ENCODE data around the gene SPINT2.
"Not testable (repeated sequence)": the region's sequence is repeated elsewhere in the genome, so short reads cannot be mapped to it uniquely, and the experiment has no call there.

SPINT2 gene

GRCh38 chr19:38245826-38246498 is 18.4 kb upstream of the SPINT2 start:
- TF ChIP-seq TAF1 (IDR thresholded peaks at IDR 0.05; ENCODE audit: borderline replicate concordance, low read depth, low read length) (no peak), POLR2AphosphoS5 (IDR thresholded peaks at IDR 0.05; ENCODE audit: low read depth, low read length) (no peak), POLR2A (IDR thresholded peaks at IDR 0.05; ENCODE audit: low read depth, low read length) (no peak)
- DNase-seq (ENCODE audit: insufficient read length) (no peak), FAIRE-seq (no peak)

GRCh38 chr19:38247126-38247525 is 17.2 kb upstream of the SPINT2 start:
- TF ChIP-seq POLR2A (IDR thresholded peaks at IDR 0.05; ENCODE audit: low read depth, low read length) (no peak), POLR2AphosphoS5 (IDR thresholded peaks at IDR 0.05; ENCODE audit: low read depth, low read length) (no peak), TAF1 (IDR thresholded peaks at IDR 0.05; ENCODE audit: borderline replicate concordance, low read depth, low read length) (no peak)
- no peak for FAIRE-seq
- DNase-seq (ENCODE audit: insufficient read length) = no peak

GRCh38 chr19:38247734-38248268 is 16.6 kb upstream of the SPINT2 start:
- DNase-seq (ENCODE audit: insufficient read length) = no peak
- FAIRE-seq = no peak
- no peak for TF ChIP-seq POLR2AphosphoS5 (IDR thresholded peaks at IDR 0.05; ENCODE audit: low read depth, low read length)

GRCh38 chr19:38248421-38248820 is 16.0 kb upstream of the SPINT2 start:
- no peak for FAIRE-seq
- TF ChIP-seq POLR2AphosphoS5 (IDR thresholded peaks at IDR 0.05; ENCODE audit: low read depth, low read length) = no peak
- no peak for TF ChIP-seq TAF1 (IDR thresholded peaks at IDR 0.05; ENCODE audit: borderline replicate concordance, low read depth, low read length)
- no peak for TF ChIP-seq POLR2A (IDR thresholded peaks at IDR 0.05; ENCODE audit: low read depth, low read length)

GRCh38 chr19:38250428-38250820 is 13.9 kb upstream of the SPINT2 start:
- TF ChIP-seq TAF1 (IDR thresholded peaks at IDR 0.05; ENCODE audit: borderline replicate concordance, low read depth, low read length) = no peak
- TF ChIP-seq POLR2A (IDR thresholded peaks at IDR 0.05; ENCODE audit: low read depth, low read length) = no peak
- no peak for TF ChIP-seq POLR2AphosphoS5 (IDR thresholded peaks at IDR 0.05; ENCODE audit: low read depth, low read length)
- no peak for FAIRE-seq
- no peak for DNase-seq (ENCODE audit: insufficient read length)

More at GRCh38 chr19:38248421-38248820, 16.0 kb upstream of the SPINT2 start:
- no peak for DNase-seq (ENCODE audit: insufficient read length)

- no peak for DNase-seq (ENCODE audit: insufficient read length)
- FAIRE-seq = no peak
Observed at GRCh38 chr19:38250821-38251563, 13.4 kb upstream of the SPINT2 start.

GRCh38 chr19:38251564-38252051 is 12.8 kb upstream of the SPINT2 start:
- TF ChIP-seq POLR2A (IDR thresholded peaks at IDR 0.05; ENCODE audit: low read depth, low read length) (no peak), TAF1 (IDR thresholded peaks at IDR 0.05; ENCODE audit: borderline replicate concordance, low read depth, low read length) (no peak), POLR2AphosphoS5 (IDR thresholded peaks at IDR 0.05; ENCODE audit: low read depth, low read length) (no peak)
- no peak for FAIRE-seq
- DNase-seq (ENCODE audit: insufficient read length) = no peak

More at GRCh38 chr19:38250821-38251563, 13.4 kb upstream of the SPINT2 start:
- TF ChIP-seq TAF1 (IDR thresholded peaks at IDR 0.05; ENCODE audit: borderline replicate concordance, low read depth, low read length) = no peak
- no peak for TF ChIP-seq POLR2A (IDR thresholded peaks at IDR 0.05; ENCODE audit: low read depth, low read length)
- no peak for TF ChIP-seq POLR2AphosphoS5 (IDR thresholded peaks at IDR 0.05; ENCODE audit: low read depth, low read length)

- no peak for FAIRE-seq
- no peak for DNase-seq (ENCODE audit: insufficient read length)
- TF ChIP-seq POLR2AphosphoS5 (IDR thresholded peaks at IDR 0.05; ENCODE audit: low read depth, low read length) = no peak
- no peak for TF ChIP-seq POLR2A (IDR thresholded peaks at IDR 0.05; ENCODE audit: low read depth, low read length)
- TF ChIP-seq TAF1 (IDR thresholded peaks at IDR 0.05; ENCODE audit: borderline replicate concordance, low read depth, low read length) = no peak
Observed at GRCh38 chr19:38252385-38252784, 12.0 kb upstream of the SPINT2 start.

- no peak for DNase-seq (ENCODE audit: insufficient read length)
- no peak for FAIRE-seq
- TF ChIP-seq POLR2AphosphoS5 (IDR thresholded peaks at IDR 0.05; ENCODE audit: low read depth, low read length) = no peak
- TF ChIP-seq POLR2A (IDR thresholded peaks at IDR 0.05; ENCODE audit: low read depth, low read length) = no peak
- TF ChIP-seq TAF1 (IDR thresholded peaks at IDR 0.05; ENCODE audit: borderline replicate concordance, low read depth, low read length) = no peak
Observed at GRCh38 chr19:38252941-38253691, 11.3 kb upstream of the SPINT2 start.

GRCh38 chr19:38253788-38254187 is 10.6 kb upstream of the SPINT2 start:
- TF ChIP-seq POLR2AphosphoS5 (IDR thresholded peaks at IDR 0.05; ENCODE audit: low read depth, low read length) (no peak), TAF1 (IDR thresholded peaks at IDR 0.05; ENCODE audit: borderline replicate concordance, low read depth, low read length) (no peak), POLR2A (IDR thresholded peaks at IDR 0.05; ENCODE audit: low read depth, low read length) (no peak)
- FAIRE-seq = no peak

GRCh38 chr19:38255383-38256014 is 8.9 kb upstream of the SPINT2 start:
- FAIRE-seq (no peak), DNase-seq (ENCODE audit: insufficient read length) (no peak)

More at GRCh38 chr19:38253788-38254187, 10.6 kb upstream of the SPINT2 start:
- DNase-seq (ENCODE audit: insufficient read length) = no peak

GRCh38 chr19:38261942-38262341 is 2.4 kb upstream of the SPINT2 start:
- DNase-seq (ENCODE audit: insufficient read length); FAIRE-seq: not testable (repeated sequence)

More at GRCh38 chr19:38255383-38256014, 8.9 kb upstream of the SPINT2 start:
- no peak for TF ChIP-seq POLR2A (IDR thresholded peaks at IDR 0.05; ENCODE audit: low read depth, low read length)
- no peak for TF ChIP-seq TAF1 (IDR thresholded peaks at IDR 0.05; ENCODE audit: borderline replicate concordance, low read depth, low read length)
- TF ChIP-seq POLR2AphosphoS5 (IDR thresholded peaks at IDR 0.05; ENCODE audit: low read depth, low read length) = no peak
